A673 (cell line): ENCODE measurements around the gene FBXO15.

Experiments
- EZH2 ChIP-seq: fragments of 200-600 bp; sonication (generic); IDR thresholded peaks from 2 replicates; pipeline ENCODE4 v1.6.1; 2017; ENCODE audit warnings: borderline replicate concordance, low read depth, mild to moderate bottlenecking, mixed read lengths, antibody characterized with exemption, low read length; ENCODE audit not compliant: poor library complexity, severe bottlenecking
- TF ChIP-seq, protein P1 (sequence below): fragments of 300-800, 200-600 bp; sonication (generic); conservative IDR thresholded peaks from 2 replicates; pipeline ENCODE4 v1.5.1; 2017; ENCODE audit warnings: low read depth, mild to moderate bottlenecking, antibody characterized with exemption, low read length, moderate library complexity, mixed read lengths

DNA sequence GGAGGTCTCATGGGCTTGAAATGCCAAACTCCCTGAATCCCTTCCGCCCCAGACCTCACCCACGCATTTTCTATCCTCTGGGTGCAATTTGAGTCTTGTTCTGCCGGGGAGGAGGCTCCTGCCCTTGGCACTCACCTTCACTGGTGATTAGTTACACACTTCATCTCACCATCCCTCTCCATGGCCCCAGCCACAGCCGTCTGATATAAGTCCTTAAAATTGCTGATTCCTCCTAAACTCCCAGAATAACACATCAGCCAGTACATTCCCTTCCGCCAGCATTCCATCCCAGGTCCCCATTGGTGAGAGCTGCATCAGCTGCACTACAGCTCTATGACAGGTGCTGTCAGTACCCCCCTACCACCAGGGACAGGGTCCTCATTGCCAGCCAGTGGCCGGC, 4.6 kb upstream of the FBXO15 start:
- TF ChIP-seq EZH2, result no peak
- TF ChIP-seq, protein P1, sequence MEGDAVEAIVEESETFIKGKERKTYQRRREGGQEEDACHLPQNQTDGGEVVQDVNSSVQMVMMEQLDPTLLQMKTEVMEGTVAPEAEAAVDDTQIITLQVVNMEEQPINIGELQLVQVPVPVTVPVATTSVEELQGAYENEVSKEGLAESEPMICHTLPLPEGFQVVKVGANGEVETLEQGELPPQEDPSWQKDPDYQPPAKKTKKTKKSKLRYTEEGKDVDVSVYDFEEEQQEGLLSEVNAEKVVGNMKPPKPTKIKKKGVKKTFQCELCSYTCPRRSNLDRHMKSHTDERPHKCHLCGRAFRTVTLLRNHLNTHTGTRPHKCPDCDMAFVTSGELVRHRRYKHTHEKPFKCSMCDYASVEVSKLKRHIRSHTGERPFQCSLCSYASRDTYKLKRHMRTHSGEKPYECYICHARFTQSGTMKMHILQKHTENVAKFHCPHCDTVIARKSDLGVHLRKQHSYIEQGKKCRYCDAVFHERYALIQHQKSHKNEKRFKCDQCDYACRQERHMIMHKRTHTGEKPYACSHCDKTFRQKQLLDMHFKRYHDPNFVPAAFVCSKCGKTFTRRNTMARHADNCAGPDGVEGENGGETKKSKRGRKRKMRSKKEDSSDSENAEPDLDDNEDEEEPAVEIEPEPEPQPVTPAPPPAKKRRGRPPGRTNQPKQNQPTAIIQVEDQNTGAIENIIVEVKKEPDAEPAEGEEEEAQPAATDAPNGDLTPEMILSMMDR, result no peak
